Tongue (tissue), 2 donors: ENCODE data around the gene ASCL1. TPM values are rescaled to one million over a fixed set of nuclear protein-coding genes. Genes with fewer than 3 reads are reported as not detected.
A peak's percentile ranks its signal among the peaks of the same experiment; 100 is the strongest.

ENCODE experiments used
- DNase-seq: peaks from one replicate; pipeline ENCODE4 v3.0.0-alpha.2; 2015
- total RNA-seq: library from RNA; depleted of rRNA; stranded (reverse); fragments of >200 nt; gene quantifications from one replicate; pipeline ENCODE4 v1.2.3, GENCODE V29; 2014

Gene ASCL1
- total RNA-seq, 1 donor from 2014 or later = not detected

- no peak for DNase-seq
These were observed 5.6 kb upstream of the ASCL1 start for GRCh38 chr12:102951841-102952240.

GRCh38 chr12:102953221-102953620, 4.3 kb upstream of the ASCL1 start:
- no peak for DNase-seq

GRCh38 chr12:102954134-102954533, 3.3 kb upstream of the ASCL1 start:
- no peak for DNase-seq

- no peak for DNase-seq
These were observed 1.3 kb upstream of the ASCL1 start for GRCh38 chr12:102955926-102956737.

- no peak for DNase-seq
These were observed 641 bp upstream of the ASCL1 start for GRCh38 chr12:102956738-102957327.

GRCh38 chr12:102958073-102958829, 777 bp downstream of the ASCL1 start:
- DNase-seq = peak; percentile 53

GRCh38 chr12:102958830-102959176, 1.3 kb downstream of the ASCL1 start:
- no peak for DNase-seq

- DNase-seq = no peak
These were observed 1.9 kb downstream of the ASCL1 start for GRCh38 chr12:102959391-102959790.

- DNase-seq = no peak
These were observed 3.4 kb downstream of the ASCL1 start for GRCh38 chr12:102960766-102961465.

- no peak for DNase-seq
These were observed 4.0 kb downstream of the ASCL1 start for GRCh38 chr12:102961466-102961855.

- no peak for DNase-seq
These were observed 5.1 kb downstream of the ASCL1 start for GRCh38 chr12:102962532-102962931.

- DNase-seq = no peak
These were observed 5.5 kb downstream of the ASCL1 start for GRCh38 chr12:102962986-102963385.

- no peak for DNase-seq
These were observed 6.3 kb downstream of the ASCL1 start for GRCh38 chr12:102963796-102964195.

- DNase-seq = peak; percentile 35
These were observed 7.4 kb downstream of the ASCL1 start for GRCh38 chr12:102964872-102965271.

GRCh38 chr12:102965281-102966155, 8.0 kb downstream of the ASCL1 start:
- peak; percentile 31 for DNase-seq

GRCh38 chr12:102966200-102966863, 8.9 kb downstream of the ASCL1 start:
- no peak for DNase-seq

- no peak for DNase-seq
These were observed 13.3 kb downstream of the ASCL1 start for GRCh38 chr12:102970780-102971179.

GRCh38 chr12:102971227-102971626, 13.8 kb downstream of the ASCL1 start:
- DNase-seq = no peak

GRCh38 chr12:102973583-102973982, 16.1 kb downstream of the ASCL1 start:
- DNase-seq = no peak

GRCh38 chr12:102976609-102977280, 19.3 kb downstream of the ASCL1 start:
- DNase-seq = no peak
